ENCODE data around the gene SLBP.
"Not testable (repeated sequence)": the region's sequence is repeated elsewhere in the genome, so short reads cannot be mapped to it uniquely, and the experiment has no call there.

The SLBP gene

DNA sequence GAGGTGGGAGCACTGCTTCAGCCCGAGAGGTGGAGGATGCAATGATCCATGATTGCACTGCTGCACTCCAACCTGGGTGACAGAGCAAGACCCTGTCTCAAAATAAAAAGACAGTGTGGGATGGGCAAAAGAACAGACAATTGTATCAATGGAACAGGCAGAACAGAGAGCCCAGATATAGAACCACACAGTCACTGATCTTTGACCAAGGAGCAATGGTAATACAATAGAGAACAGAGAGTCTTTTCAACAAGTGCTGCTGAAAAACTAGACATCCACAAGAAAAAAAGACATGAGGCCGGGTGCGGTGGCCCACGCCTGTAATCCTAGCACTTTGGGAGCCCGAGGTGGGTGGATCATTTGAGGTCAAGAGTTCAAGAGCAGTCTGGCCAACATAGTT is 33.9 kb downstream of the SLBP start:
- no peak for DNase-seq (ENCODE audit: low read depth in 4 of 4, low spot score in 1 of 4)

DNA sequence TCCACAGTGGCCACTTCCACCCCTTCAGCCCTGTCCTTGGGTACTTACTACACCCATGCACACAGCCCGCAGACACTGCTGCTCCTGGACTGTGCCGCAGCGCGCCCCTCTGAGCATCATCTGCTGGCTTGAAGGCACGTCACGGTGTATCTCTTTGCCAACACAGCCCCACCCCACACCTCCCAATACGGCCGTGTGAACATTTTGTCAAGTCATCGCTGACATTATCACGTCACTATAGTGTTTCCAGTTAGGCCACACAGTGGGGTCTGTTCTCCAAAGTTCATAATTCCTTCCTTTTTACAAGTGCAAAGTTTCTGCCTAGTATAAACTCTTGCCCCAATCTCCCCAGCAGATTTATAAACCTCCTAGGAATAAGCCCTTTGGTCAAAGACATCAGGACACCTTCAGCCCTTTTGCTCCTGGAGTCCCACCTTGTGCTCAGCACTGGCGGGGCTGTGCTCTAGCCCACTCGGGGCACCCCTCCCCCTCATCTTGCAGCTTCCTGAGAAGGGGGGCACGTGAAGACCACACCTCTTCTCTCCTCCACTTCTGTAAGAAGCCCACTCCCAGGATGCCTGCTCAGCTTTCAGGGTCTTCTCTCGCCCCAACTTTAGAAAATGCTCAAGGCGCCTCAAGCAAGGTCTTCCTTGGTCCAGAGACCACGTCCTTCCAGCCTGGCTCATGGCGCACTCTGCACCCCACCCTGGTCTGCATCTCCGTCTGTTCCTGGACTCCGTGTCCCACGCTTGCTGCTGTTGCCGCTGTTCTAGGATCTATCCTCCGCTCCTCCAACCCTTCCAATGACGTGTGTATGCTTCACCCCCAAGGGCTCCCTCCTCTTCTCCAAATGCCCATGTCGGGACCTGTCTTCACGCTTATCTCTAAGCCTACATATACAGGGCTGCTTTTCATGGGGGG is 35.3 kb downstream of the SLBP start:
- no peak for DNase-seq (ENCODE audit: low read depth in 4 of 4, low spot score in 1 of 4)

GRCh38 chr4:1675802-1676137 is 36.3 kb downstream of the SLBP start:
- no peak for DNase-seq (ENCODE audit: low read depth in 4 of 4, low spot score in 1 of 4)

GRCh38 chr4:1675136-1675801 is 36.9 kb downstream of the SLBP start:
- no peak for DNase-seq (ENCODE audit: low read depth in 4 of 4, low spot score in 1 of 4)

- DNase-seq (ENCODE audit: low read depth in 4 of 4, low spot score in 1 of 4) = no peak
These were observed 37.4 kb downstream of the SLBP start for GRCh38 chr4:1674682-1675081.

DNA sequence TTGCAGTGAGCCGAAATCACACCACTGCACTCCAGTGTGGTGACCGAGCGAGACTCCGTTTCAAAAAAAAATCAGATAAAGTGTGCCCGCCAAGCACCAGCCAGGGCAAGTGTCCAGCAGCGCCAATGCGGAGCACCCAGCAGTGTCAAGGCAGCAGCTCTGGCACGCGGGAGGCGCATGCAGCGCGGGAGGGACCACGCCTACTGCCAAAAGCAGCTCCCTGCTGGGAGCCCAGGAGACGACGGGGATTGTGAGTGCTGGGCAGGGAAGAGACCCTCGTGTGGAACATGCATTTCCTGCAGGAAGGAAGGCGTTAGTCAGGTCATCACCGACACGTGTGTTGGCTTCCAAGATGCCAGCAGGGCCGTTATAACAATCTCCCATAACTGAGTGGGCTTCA is 38.4 kb downstream of the SLBP start:
- DNase-seq (ENCODE audit: low read depth in 4 of 4, low spot score in 1 of 4) = no peak

GRCh38 chr4:1671011-1671410 is 41.1 kb downstream of the SLBP start:
- DNase-seq (ENCODE audit: low read depth in 4 of 4, low spot score in 1 of 4) = not testable (repeated sequence)

GRCh38 chr4:1670279-1670678 is 41.8 kb downstream of the SLBP start:
- no peak for DNase-seq (ENCODE audit: low read depth in 4 of 4, low spot score in 1 of 4)

DNA sequence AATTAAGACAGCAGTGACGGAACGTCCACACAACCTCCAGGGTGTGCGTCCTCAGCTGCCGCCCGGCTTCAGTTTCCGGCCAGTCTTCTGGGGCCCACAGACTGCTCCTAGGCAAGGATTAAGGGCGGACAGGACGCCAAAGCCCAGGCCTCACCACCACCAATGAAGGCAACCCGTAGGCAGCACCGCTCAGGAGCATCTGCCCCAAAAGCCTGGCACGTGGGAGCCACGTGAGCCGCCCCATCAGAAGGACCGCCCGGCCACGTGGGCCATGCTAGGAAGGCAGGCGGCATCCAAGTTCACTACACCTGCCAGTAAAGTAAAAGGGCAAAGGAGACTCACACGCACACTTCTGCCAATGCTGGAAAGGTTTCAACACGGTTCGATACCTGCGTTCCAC is 42.3 kb downstream of the SLBP start:
- no peak for DNase-seq (ENCODE audit: low read depth in 4 of 4, low spot score in 1 of 4)

DNA sequence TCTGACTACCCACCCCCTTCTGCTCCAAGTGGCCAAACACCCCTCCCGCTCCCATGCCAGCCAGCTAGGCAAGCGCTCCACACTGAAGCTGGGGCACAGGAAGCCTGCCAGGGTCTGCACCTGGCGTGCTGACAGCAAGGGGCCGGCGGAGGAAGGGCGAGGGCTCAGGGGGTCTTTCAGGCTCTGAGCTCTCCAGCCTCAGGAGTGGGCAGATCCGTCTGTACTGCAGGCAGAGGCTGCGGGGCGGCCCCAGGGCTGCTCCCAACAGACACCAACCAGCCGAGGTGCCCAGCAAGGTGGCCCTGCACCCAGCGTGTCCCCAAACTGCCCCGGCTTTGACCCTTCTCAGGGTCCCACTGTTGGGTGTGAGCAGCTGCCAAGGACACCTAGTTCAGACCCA is 42.8 kb downstream of the SLBP start:
- DNase-seq (ENCODE audit: low read depth in 4 of 4, low spot score in 1 of 4) = no peak

DNA sequence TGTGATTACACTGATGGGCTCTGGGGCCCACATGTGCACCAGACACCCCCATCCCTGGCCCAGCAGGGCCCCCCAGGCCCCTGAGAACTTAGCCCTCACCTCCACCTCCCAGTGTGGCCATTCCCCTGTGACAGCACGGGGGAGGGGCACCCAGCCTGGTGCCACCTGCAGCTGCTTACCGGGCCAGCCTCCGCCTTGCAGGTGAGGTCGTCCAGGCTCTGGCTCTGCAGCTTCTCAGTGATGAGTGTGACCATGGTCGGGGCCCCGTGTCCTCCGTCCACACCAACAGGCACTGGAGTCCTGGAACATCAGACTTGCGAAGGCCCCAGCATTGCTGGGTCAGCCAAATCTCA is 43.7 kb downstream of the SLBP start:
- no peak for DNase-seq (ENCODE audit: low read depth in 4 of 4, low spot score in 1 of 4)

- no peak for DNase-seq (ENCODE audit: low read depth in 4 of 4, low spot score in 1 of 4)
These were observed 44.8 kb downstream of the SLBP start for GRCh38 chr4:1667273-1667672.

GRCh38 chr4:1666391-1666790 is 45.7 kb downstream of the SLBP start:
- DNase-seq (ENCODE audit: low read depth in 4 of 4, low spot score in 1 of 4) = no peak

- DNase-seq (ENCODE audit: low read depth in 4 of 4, low spot score in 1 of 4) = no peak
These were observed 48.0 kb downstream of the SLBP start for GRCh38 chr4:1664141-1664540.

DNA sequence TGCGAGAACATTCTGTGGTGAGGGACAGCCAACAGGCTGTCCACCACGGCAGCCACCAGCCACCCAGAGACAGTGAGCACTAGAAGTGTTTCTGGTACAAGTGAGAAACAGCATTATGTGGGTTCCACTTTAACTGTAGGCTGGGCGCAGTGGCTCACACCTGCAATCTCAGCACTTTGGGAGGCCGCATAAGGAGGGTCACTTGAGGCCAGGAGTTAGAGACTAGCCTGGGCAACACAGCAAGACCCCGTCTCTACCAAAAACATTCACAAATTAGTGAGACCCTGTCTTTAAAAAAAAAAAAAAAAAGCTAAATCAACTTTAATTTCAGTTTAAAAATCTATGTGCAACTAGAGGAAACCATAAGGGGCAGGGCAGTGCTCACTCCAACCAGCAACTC is 48.6 kb downstream of the SLBP start:
- no peak for DNase-seq (ENCODE audit: low read depth in 4 of 4, low spot score in 1 of 4)

GRCh38 chr4:1661695-1662094 is 50.4 kb downstream of the SLBP start:
- DNase-seq (ENCODE audit: low read depth in 4 of 4, low spot score in 1 of 4) = no peak

DNA sequence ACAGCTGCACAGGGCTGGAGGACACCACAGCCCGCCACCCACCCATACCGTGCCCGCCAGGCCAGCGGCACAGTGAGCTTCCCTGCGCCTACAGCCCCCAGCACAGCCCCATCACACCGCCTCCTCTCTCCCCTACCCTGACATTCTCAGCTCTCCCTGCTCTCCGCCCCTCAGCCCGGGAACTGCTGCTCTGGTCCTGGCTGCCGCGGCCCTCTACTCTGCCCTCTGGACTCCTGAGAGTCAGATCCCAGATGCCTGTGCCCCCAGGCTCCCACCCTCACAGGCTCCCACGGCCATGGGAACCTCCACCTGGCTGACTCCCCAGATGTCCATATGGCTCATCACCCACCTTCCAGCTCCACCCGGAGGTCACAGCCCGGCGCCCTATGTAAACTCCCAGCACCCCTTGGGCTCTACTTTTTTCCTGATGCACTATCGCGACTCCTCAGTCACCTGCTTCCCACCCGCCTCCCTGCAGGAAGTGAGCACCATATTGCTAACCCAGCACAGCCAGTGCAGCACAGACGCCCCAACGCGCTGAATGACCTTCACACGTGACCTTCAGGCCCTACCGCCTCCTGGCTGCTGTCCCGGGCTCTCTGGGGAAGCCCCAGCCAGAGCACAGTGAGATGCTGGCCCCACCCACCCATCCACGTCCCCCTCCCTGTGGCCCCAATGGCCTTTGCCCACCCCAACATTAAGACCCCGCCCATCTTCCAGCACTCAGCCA is 51.0 kb downstream of the SLBP start:
- DNase-seq (ENCODE audit: low read depth in 4 of 4, low spot score in 1 of 4) = no peak

DNA sequence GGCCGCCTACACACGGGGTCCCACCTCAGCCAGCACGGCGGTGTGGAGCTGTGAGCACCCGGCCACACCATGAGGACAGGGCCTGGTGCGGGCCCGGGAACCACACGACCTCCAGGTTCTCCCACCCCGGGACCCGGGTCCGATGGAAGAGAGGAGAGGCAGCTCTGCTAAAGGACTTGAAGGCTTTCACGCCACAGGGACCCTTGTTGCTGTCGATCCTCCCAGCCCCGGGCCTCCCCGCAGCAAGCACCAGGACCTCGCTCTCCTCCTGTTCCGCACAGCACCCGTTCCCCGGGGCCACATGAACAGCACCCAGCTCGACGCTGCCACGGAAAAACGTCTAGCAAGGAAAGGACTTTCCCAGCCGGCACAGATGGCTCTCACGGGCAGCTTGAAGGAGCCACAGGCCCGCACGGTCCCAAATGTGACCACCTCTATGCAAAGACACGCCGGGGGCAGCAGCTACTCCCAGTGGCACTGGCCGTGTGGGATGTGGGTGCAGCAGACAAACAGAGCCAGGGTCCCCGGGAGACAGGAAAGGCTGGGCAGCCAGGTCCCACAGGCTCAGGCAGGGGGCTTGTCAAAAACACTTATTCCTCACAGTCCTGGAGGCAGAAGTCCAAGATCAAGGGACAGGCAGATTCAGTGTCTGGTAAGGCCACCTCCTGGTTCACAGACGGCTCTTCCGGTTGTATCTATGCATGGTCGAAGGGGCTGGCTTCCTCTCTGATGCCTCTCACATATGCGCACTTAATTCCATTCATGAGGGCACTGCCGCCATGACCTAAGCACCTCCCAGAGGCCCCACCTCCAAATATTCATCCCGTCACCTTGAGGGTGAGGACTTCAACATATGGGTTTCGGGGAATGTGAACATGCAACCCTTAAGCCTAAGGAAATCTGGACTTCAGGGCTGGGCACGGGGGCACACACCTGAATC is 52.7 kb downstream of the SLBP start:
- DNase-seq (ENCODE audit: low read depth in 4 of 4, low spot score in 1 of 4) = no peak

DNA sequence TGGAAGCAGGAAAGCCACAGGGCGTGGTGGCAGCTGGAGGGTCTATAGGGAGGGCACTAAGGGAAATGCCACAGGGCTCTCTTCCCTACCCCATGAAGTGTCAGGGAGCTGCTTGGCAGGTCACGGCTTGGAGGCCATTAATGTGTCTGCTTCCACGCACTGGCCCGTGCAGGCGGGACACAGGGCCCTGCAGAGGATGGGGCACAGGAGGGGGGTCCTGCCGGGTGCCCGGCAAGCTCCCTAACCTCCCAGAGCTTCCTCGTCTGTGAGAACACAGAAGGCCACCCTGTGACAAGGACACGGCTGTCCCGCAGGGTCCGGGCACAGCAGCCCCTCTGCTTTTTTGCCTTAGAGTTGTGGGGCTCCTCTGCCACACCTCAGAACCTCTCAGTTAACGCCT is 53.5 kb downstream of the SLBP start:
- no peak for DNase-seq (ENCODE audit: low read depth in 4 of 4, low spot score in 1 of 4)

- no peak for DNase-seq (ENCODE audit: low read depth in 4 of 4, low spot score in 1 of 4)
These were observed 54.0 kb downstream of the SLBP start for GRCh38 chr4:1658146-1658545.

GRCh38 chr4:1656986-1657385 is 55.1 kb downstream of the SLBP start:
- no peak for DNase-seq (ENCODE audit: low read depth in 4 of 4, low spot score in 1 of 4)
